Inferior parietal cortex (tissue), 1 donor: ENCODE measurements around the gene SNX5.

Source experiments
- DNase-seq: peaks from one replicate; pipeline ENCODE4 v3.0.0-alpha.2; 2016; ENCODE audit errors: extremely low spot score

Gene SNX5

GRCh38 chr20:17992847-17993513 lies 24.4 kb upstream of the SNX5 start:
- no peak for DNase-seq

- no peak for DNase-seq
These were observed 23.6 kb upstream of the SNX5 start for GRCh38 chr20:17992224-17992637.

GRCh38 chr20:17990278-17990972 lies 21.8 kb upstream of the SNX5 start:
- DNase-seq, result no peak

- DNase-seq, result no peak
These were observed 19.4 kb upstream of the SNX5 start for GRCh38 chr20:17987988-17988387.

GRCh38 chr20:17985388-17986018 lies 16.9 kb upstream of the SNX5 start:
- no peak for DNase-seq

- DNase-seq, result no peak
These were observed 7.7 kb upstream of the SNX5 start for GRCh38 chr20:17976305-17976704.

- DNase-seq, result no peak
These were observed 3.5 kb upstream of the SNX5 start for GRCh38 chr20:17972121-17972520.

GRCh38 chr20:17971300-17972013 lies 2.9 kb upstream of the SNX5 start:
- no peak for DNase-seq

GRCh38 chr20:17969884-17970409 lies 1.4 kb upstream of the SNX5 start:
- DNase-seq, result peak; percentile 36

- DNase-seq, result peak; percentile 66
These were observed 787 bp upstream of the SNX5 start for GRCh38 chr20:17969278-17969883.

- no peak for DNase-seq
These were observed 851 bp downstream of the SNX5 start for GRCh38 chr20:17967521-17968365.

GRCh38 chr20:17966432-17967310 lies 1.9 kb downstream of the SNX5 start:
- no peak for DNase-seq

GRCh38 chr20:17965042-17965697 lies 3.4 kb downstream of the SNX5 start:
- no peak for DNase-seq

- DNase-seq, result no peak
These were observed 4.0 kb downstream of the SNX5 start for GRCh38 chr20:17964632-17965031.

GRCh38 chr20:17964073-17964472 lies 4.5 kb downstream of the SNX5 start:
- DNase-seq, result no peak

GRCh38 chr20:17963114-17963897 lies 5.3 kb downstream of the SNX5 start:
- no peak for DNase-seq

GRCh38 chr20:17961587-17961940 lies 7.0 kb downstream of the SNX5 start:
- no peak for DNase-seq

- no peak for DNase-seq
These were observed 7.5 kb downstream of the SNX5 start for GRCh38 chr20:17960927-17961586.
